ENCODE results near the gene SH3PXD2A. TPM values are rescaled to one million over a fixed set of nuclear protein-coding genes. Genes with fewer than 3 reads are reported as not detected.

Gene SH3PXD2A
- total and polyA plus RNA-seq, 12 donors = 5.7 to 34.5 (median 19.2) TPM

GRCh38 chr10:103859161-103860086 lies 4.0 kb upstream of the SH3PXD2A start:
- 59 to 63% (median 61%) methylated on average over 15 of the region's 15 CpGs for WGBS, 4 donors
- H3K27me3 ChIP-seq = no peaks in the 10 kb centered on the region
- DNase-seq = peak; percentile 40 to 76 (median 66)
- intact Hi-C loops (cut with DNase I) = loop anchor here (2.0 kb wide), 2 partner anchors 145 to 147 kb away; no protein-coding TSS in a partner anchor
- TF ChIP-seq POLR2A (IDR thresholded peaks at IDR 0.05) (no peak), CTCF (IDR thresholded peaks at IDR 0.05) (peak; percentile 64 to 75 (median 70))
- H3K27ac ChIP-seq = no peak overlapping the region
- no peaks in the 10 kb centered on the region for H3K9me3 ChIP-seq (replicated peaks in 1 of 3)
- H3K4me3 ChIP-seq = no peak overlapping the region
- peaks cover 7% of the 10 kb centered on the region in 2 donors for H3K4me1 ChIP-seq (replicated peaks in 1 of 2)
- no peaks in the 10 kb centered on the region for H3K36me3 ChIP-seq (replicated peaks in 1 of 2)

- Histone ChIP-seq H3K4me3 (no peak overlapping the region), H3K36me3 (replicated peaks in 1 of 2) (no peaks in the 10 kb centered on the region), H3K4me1 (replicated peaks in 1 of 2) (peaks cover 7 to 17% of the 10 kb centered on the region in 2 donors), H3K27ac (no peak overlapping the region), H3K9me3 (replicated peaks in 1 of 3) (no peaks in the 10 kb centered on the region), H3K27me3 (no peaks in the 10 kb centered on the region)
- DNase-seq = no peak
- intact Hi-C loops (cut with DNase I) = loop anchor here (2.0 kb wide), 2 partner anchors 144 to 146 kb away; no protein-coding TSS in a partner anchor
- 68 to 87% (median 74%) methylated on average over 5 of the region's 5 CpGs for WGBS, 4 donors
- TF ChIP-seq CTCF (IDR thresholded peaks at IDR 0.05) = no peak
- TF ChIP-seq POLR2A (IDR thresholded peaks at IDR 0.05) = no peak
Observed at GRCh38 chr10:103858360-103858759, 3.0 kb upstream of the SH3PXD2A start.

GRCh38 chr10:103856797-103857170 lies 1.4 kb upstream of the SH3PXD2A start:
- H3K4me1 ChIP-seq (replicated peaks in 1 of 2) = peaks cover 7 to 32% of the 10 kb centered on the region in 2 donors
- no peak overlapping the region for H3K27ac ChIP-seq
- intact Hi-C loops (cut with DNase I) = no loop called here
- H3K27me3 ChIP-seq = no peaks in the 10 kb centered on the region
- 91 to 93% (median 92%) methylated on average over 5 of the region's 5 CpGs for WGBS, 4 donors
- DNase-seq = no peak
- TF ChIP-seq POLR2A (IDR thresholded peaks at IDR 0.05) (no peak), CTCF (IDR thresholded peaks at IDR 0.05) (no peak)
- H3K36me3 ChIP-seq (replicated peaks in 1 of 2) = no peaks in the 10 kb centered on the region
- H3K9me3 ChIP-seq (replicated peaks in 1 of 3) = no peaks in the 10 kb centered on the region
- H3K4me3 ChIP-seq = no peak overlapping the region

GRCh38 chr10:103855852-103856796 lies 748 bp upstream of the SH3PXD2A start:
- Histone ChIP-seq H3K4me3 (peak overlapping the region in 2 of 4 donors; percentile 12 to 65), H3K36me3 (replicated peaks in 1 of 2) (no peaks in the 10 kb centered on the region), H3K4me1 (replicated peaks in 1 of 2) (peaks cover 7 to 38% of the 10 kb centered on the region in 2 donors), H3K9me3 (replicated peaks in 1 of 3) (no peaks in the 10 kb centered on the region), H3K27ac (peak overlapping the region in 1 of 5 donors; percentile 57), H3K27me3 (no peaks in the 10 kb centered on the region)
- DNase-seq = no peak
- intact Hi-C loops (cut with DNase I) = no loop called here
- TF ChIP-seq CTCF (IDR thresholded peaks at IDR 0.05) (no peak), POLR2A (IDR thresholded peaks at IDR 0.05) (no peak)
- WGBS, 4 donors = 23 to 36% (median 27%) methylated on average over 23 to 34 of the region's 34 CpGs

Data from adrenal gland (tissue), 12 donors.